GM21515 (cell line): ENCODE results near the gene CALU.

Experiments used
- ATAC-seq: cut with Tn5 transposase; IDR thresholded peaks from one replicate; pipeline ENCODE4 v1.9.1; 2021; ENCODE audit not compliant: unreplicated experiment

Gene CALU

GRCh38 chr7:128745706-128746105 lies 6.5 kb downstream of the CALU start:
- ATAC-seq: no peak

DNA sequence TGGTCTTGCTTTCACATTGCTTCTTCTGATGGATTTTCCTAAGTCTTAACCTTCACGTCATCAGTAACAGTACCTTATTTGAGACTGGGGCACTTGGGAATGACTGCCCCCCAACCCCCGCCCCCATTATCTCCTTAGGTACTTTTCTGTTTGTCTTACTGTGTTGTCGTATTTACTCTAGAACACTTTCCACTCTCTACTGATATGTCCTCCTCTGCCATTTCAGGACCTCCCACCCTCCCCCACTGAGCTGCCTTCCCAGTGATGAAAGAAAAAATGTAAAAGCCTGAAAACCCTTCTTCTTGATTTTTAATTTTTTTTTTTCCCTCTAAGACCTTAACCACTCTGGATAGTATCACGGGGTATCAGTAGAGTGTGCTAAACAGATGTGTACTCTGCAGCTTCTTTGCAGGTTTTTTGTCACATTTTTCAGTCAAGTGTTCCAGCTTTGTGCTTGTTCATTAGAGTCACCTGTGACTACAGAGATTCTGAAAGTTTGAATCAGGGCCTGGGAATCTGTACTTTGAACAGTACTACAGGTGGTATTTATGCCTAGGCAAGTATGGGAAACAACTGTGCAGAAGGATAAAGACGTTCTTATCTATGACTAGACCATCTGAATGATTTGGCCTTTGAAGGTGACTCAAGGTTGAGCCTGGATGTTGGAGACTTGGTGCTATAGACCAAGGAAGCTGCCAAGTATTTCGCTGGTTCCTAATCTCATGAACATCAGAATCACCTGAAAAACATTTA lies 8.3 kb downstream of the CALU start:
- ATAC-seq: no peak

- ATAC-seq: no peak
Measured at GRCh38 chr7:128752251-128752650, 13.1 kb downstream of the CALU start.

GRCh38 chr7:128755075-128755818 lies 16.1 kb downstream of the CALU start:
- ATAC-seq: no peak

DNA sequence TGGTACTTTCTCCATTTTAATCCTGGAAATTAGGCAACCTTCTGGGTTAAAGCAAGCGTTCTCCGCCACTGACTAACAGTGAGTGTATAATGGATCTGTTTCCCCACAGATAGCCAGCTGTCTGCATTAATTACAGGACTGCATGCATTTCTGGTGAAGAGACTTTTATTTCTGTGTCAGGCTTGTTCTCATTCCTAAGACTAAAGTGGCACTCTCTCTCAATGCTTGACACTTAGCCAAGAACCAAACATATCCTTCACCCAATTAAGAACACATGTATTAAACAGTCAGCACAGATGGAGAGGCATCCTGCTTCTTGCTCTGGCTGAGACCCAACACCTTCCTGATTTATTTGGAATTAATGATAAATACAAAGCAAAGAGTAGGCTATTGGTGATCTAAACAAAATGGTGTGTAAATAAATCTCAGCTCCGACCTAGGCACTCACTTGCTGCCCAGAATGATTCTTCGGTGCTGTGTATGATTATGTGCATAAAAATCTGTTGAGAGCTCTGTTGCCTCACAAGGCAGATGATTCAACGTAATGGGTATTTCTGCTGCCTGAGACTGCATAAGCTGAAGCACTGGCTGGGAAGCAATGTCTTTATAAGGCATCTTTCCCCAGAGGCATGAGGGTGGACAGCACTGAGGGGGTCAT lies 16.8 kb downstream of the CALU start:
- ATAC-seq: no peak

GRCh38 chr7:128757203-128757602 lies 18.0 kb downstream of the CALU start:
- no peak for ATAC-seq

DNA sequence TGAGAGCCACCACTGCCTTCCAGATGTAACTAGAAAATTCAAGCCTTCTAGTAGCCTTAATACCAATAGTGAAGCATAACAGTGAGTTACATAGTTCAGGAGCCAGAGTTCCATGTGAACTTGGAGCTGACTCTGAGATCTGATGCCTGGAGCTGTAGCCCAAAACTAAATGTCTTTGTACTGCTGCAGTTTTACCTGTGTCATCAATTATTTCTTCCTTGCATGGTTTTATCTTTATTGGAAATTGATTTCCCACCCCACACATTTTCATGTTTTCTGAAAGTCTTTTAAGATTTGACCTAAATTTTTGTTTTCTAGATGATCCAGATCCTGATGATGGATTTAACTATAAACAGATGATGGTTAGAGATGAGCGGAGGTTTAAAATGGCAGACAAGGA lies 19.4 kb downstream of the CALU start:
- no peak for ATAC-seq

DNA sequence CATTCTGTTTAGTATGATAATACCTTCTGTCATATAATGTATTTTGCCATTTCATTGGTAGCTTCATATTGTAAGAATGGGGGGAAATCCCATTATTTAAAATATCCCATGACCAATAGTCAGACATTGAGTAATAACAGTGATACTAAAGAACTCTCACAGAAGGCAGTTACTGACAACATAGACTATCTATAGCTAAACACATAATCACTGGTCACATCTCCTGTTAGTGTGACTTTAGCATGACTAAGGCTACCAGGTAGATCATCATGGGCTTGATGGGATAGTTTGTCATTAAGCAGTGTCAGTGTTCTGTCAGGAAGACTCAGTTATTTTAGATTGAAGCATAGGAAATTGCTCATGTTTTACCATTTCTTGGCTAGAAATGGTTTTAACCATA lies 20.1 kb downstream of the CALU start:
- ATAC-seq: no peak

- no peak for ATAC-seq
Measured at GRCh38 chr7:128763541-128763940, 24.4 kb downstream of the CALU start.

GRCh38 chr7:128767475-128768110 lies 28.4 kb downstream of the CALU start:
- no peak for ATAC-seq

DNA sequence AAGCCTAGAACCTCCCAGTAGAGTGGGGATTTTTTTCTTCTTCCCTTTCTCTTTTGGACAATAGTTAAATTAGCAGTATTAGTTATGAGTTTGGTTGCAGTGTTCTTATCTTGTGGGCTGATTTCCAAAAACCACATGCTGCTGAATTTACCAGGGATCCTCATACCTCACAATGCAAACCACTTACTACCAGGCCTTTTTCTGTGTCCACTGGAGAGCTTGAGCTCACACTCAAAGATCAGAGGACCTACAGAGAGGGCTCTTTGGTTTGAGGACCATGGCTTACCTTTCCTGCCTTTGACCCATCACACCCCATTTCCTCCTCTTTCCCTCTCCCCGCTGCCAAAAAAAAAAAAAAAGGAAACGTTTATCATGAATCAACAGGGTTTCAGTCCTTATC lies 31.1 kb downstream of the CALU start:
- no peak for ATAC-seq

- ATAC-seq: no peak
Measured at GRCh38 chr7:128773604-128774003, 34.4 kb downstream of the CALU start.

DNA sequence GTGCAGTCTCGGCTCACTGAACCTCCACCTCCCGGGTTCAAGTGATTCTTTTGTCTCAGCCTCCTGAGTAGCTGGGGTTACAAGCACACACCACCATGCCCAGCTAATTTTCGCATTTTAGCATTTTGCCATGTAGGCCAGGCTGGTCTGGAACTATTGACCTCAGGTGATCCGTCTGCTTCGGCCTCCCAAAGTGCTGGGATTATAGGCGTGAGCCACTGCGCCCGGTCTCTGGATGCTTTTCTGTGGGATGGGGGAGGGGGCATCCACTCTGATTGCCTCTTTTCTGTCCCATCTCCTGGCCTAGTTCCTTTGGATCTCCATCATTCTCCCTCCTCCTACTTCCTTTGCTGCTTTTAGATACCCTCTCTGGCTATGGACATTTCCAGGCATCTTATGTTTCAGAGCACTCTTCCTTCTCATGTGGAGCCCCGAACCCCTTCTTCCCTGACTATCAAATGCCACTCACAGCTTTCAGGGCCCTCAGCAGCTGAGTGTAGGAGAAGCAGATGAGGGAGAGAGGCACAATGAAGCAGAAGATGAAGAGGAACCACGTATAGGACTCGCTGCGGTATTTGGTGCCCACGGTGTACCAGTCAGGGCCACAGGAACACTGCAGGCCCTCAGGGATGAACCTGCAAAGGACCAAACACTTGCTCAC lies 35.0 kb downstream of the CALU start:
- no peak for ATAC-seq

GRCh38 chr7:128774921-128775320 lies 35.8 kb downstream of the CALU start:
- ATAC-seq: no peak

GRCh38 chr7:128775744-128776474 lies 36.8 kb downstream of the CALU start, which contains the start of gene OPN1SW:
OPN1SW (minus strand) TSS chr7:128775794; CDS start chr7:128775781, 13 bp downstream.
- ATAC-seq: no peak

DNA sequence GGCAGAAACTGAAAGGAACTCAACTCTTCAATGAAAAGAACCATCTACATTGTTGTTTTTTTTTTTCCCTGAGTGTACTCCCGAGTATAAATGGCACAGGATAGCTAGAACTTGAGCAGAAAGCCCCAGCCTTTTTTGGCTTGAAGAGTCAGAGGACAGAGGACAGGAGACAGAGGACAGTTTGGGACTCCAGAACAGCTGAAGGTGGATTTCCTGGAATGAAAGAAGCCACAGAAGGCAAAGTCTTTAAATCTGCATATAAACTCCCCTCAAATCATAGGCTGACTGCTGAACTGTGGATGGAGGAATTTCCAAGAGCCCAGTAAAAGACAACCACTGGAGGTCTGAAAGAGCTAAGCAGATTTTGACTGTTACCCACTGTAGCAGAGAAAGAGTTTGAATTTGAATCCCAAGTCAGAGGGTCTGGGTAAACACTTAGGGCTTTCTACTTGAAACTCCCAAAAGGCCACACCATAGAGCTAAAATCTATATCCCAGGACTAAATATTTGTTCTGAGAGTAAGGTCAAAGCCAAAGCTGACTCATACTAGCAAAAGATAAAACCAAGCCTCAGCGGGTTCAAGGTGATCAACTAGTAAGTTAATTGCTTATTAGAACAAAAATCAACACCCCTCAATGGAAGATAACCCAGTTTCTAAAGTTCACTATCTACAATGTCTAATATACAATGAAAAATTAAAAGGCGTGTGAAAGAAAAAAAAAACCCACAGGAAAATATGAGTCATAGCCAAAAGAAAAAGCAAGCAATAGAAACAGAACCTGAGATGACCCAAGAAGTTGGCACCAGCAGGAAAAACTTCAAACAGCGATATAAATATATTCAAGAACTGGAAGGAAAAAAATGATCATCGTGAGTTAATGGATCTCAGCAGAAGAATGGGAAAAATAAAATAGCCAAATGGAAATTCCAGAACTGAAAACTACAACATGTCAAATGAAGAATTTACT lies 38.3 kb downstream of the CALU start:
- no peak for ATAC-seq

- no peak for ATAC-seq
Measured at GRCh38 chr7:128778946-128779345, 39.8 kb downstream of the CALU start.

- ATAC-seq: no peak
Measured at GRCh38 chr7:128781126-128781525, 42.0 kb downstream of the CALU start.

DNA sequence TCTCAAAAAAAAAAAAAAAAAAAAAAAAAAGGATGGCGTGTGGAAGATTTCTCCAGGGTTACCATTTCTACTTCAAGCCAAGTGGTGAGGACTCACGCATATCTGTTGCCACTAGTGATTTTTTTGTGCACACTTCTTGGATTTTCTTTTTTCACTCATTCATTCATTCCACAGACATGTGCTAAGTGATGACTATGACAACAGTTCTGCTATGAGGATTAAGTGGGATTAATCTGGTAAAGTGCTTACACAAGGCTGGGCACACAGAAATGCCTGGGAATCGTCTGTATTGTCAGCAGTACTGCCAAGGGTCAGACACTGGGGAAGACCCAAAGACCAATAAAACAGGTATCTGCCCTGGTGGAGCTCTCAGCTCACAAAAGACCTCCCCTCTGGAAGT lies 42.7 kb downstream of the CALU start:
- no peak for ATAC-seq
